Nephron (organoid): ENCODE results near the gene DACH1.

Experiments used
- H3K27ac Mint-ChIP-seq, 3 experiments: 2 replicates each; pipeline ENCODE4 v1.8.0; 2020; ENCODE audit warnings: mixed read lengths in 3 of 3, mild to moderate bottlenecking in 2 of 3, moderate library complexity in 1 of 3
- H3K27me3 Mint-ChIP-seq: 2 replicates; pipeline ENCODE4 v1.8.0; 2021; ENCODE audit warnings: low read depth, mild to moderate bottlenecking, moderate library complexity, mixed read lengths
- H3K36me3 Mint-ChIP-seq: 2 replicates; pipeline ENCODE4 v1.8.0; 2020; ENCODE audit warnings: low read depth, mixed read lengths
- H3K4me1 Mint-ChIP-seq: 2 replicates; pipeline ENCODE4 v1.8.0; 2020; ENCODE audit warnings: mixed read lengths
- H3K4me3 Mint-ChIP-seq, 3 experiments: 2 replicates each; pipeline ENCODE4 v1.8.0; 2020; ENCODE audit warnings: mild to moderate bottlenecking in 3 of 3, mixed read lengths in 3 of 3, moderate library complexity in 2 of 3
- H3K9me3 Mint-ChIP-seq: 2 replicates; pipeline ENCODE4 v1.8.0; 2020; ENCODE audit warnings: mixed read lengths
- CTCF ChIP-seq, 3 experiments: fragments of 200-600 bp; sonication (generic); IDR thresholded peaks; one replicate each; pipeline ENCODE4 v1.5.0; 2021; ENCODE audit warnings: antibody characterized with exemption in 3 of 3; ENCODE audit not compliant: unreplicated experiment in 3 of 3

The DACH1 gene

GRCh38 chr13:71886880-71887279, 19.9 kb upstream of the DACH1 start:
- no peak for TF ChIP-seq CTCF (IDR thresholded peaks at IDR 0.05; ENCODE audit: unreplicated experiment in 3 of 3)
- H3K27ac Mint-ChIP-seq: no peak overlapping the region
- no peaks in the 10 kb centered on the region for H3K36me3 Mint-ChIP-seq
- H3K27me3 Mint-ChIP-seq: no peaks in the 10 kb centered on the region
- H3K4me3 Mint-ChIP-seq: no peak overlapping the region
- H3K9me3 Mint-ChIP-seq: peaks cover 3% of the 10 kb centered on the region
- H3K4me1 Mint-ChIP-seq: no peaks in the 10 kb centered on the region

DNA sequence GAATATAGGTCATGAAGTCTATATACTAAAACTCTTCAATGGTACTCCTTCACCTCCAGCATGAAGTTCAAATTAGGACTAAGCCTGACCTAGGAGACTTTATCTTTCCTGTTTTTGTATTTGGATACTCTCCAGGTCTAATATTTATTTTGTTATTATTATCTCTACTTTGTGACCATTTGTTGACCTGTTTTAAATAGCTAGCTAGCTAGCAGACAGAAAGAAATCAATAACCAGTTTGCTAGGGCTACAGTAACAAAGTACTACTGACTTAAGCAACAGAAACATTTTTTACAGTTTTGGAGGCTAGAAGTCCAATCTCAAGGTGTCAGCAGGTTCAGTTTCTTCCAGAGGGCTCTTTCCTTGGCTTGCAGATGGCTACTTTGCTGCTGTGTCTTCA, 15.1 kb upstream of the DACH1 start:
- Mint-ChIP-seq H3K27me3 (no peaks in the 10 kb centered on the region), H3K36me3 (no peaks in the 10 kb centered on the region), H3K9me3 (peaks cover 5% of the 10 kb centered on the region), H3K4me1 (peaks cover 8% of the 10 kb centered on the region), H3K4me3 (no peak overlapping the region), H3K27ac (no peak overlapping the region)
- TF ChIP-seq CTCF (IDR thresholded peaks at IDR 0.05; ENCODE audit: unreplicated experiment in 3 of 3): no peak

- Mint-ChIP-seq H3K4me3 (no peak overlapping the region), H3K27ac (peak overlapping the region in 1 of 3 experiments; percentile 4), H3K27me3 (no peaks in the 10 kb centered on the region), H3K4me1 (peaks cover 10% of the 10 kb centered on the region), H3K9me3 (peaks cover 5% of the 10 kb centered on the region), H3K36me3 (no peaks in the 10 kb centered on the region)
- no peak for TF ChIP-seq CTCF (IDR thresholded peaks at IDR 0.05; ENCODE audit: unreplicated experiment in 3 of 3)
These were observed 13.9 kb upstream of the DACH1 start for GRCh38 chr13:71880753-71881541.

GRCh38 chr13:71879808-71880344, 12.9 kb upstream of the DACH1 start:
- no peak for TF ChIP-seq CTCF (IDR thresholded peaks at IDR 0.05; ENCODE audit: unreplicated experiment in 3 of 3)
- H3K4me1 Mint-ChIP-seq: peaks cover 10% of the 10 kb centered on the region
- H3K27ac Mint-ChIP-seq: no peak overlapping the region
- no peaks in the 10 kb centered on the region for H3K36me3 Mint-ChIP-seq
- H3K27me3 Mint-ChIP-seq: no peaks in the 10 kb centered on the region
- peaks cover 5% of the 10 kb centered on the region for H3K9me3 Mint-ChIP-seq
- H3K4me3 Mint-ChIP-seq: no peak overlapping the region

DNA sequence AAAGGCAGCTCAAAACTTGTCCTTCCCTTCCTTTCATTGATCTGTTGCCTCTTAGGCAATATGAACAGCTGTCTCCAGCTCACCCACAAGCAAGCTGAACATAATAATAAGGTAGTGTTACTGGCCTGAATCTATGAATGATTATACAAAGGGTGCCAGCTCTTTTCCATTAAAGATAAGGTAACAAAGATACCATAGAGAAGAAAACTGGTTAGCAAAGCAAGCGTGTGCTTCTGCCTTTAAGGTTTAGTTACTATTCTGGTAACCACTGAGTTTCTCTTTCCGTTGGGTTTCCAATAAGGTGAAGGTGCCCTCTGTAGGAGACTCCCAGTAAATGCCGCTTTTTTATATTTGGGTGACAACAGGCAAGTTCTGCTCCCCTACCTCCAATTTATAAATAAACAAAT, 12.1 kb upstream of the DACH1 start:
- Mint-ChIP-seq H3K36me3 (no peaks in the 10 kb centered on the region), H3K9me3 (peaks cover 4% of the 10 kb centered on the region), H3K4me3 (peak overlapping the region in 1 of 3 experiments; percentile 37), H3K4me1 (peaks cover 16% of the 10 kb centered on the region), H3K27me3 (no peaks in the 10 kb centered on the region), H3K27ac (peak overlapping the region; percentile 6 to 79 (median 68))
- peak; percentile 60 to 74 (median 65) for TF ChIP-seq CTCF (IDR thresholded peaks at IDR 0.05; ENCODE audit: unreplicated experiment in 3 of 3)

GRCh38 chr13:71877256-71877653, 10.3 kb upstream of the DACH1 start:
- no peak overlapping the region for H3K4me3 Mint-ChIP-seq
- no peaks in the 10 kb centered on the region for H3K36me3 Mint-ChIP-seq
- peak overlapping the region in 1 of 3 experiments; percentile 64 for H3K27ac Mint-ChIP-seq
- peaks cover 16% of the 10 kb centered on the region for H3K4me1 Mint-ChIP-seq
- peaks cover 2% of the 10 kb centered on the region for H3K9me3 Mint-ChIP-seq
- no peaks in the 10 kb centered on the region for H3K27me3 Mint-ChIP-seq
- no peak for TF ChIP-seq CTCF (IDR thresholded peaks at IDR 0.05; ENCODE audit: unreplicated experiment in 3 of 3)
